PC-3 (cell line): Measurements from ENCODE around the gene GALNT4. TPM values are rescaled to one million over a fixed set of nuclear protein-coding genes. Genes with fewer than 3 reads are reported as not detected.

Experiments used
- ATAC-seq: fragments of 200-7000 bp; cut with Tn5 transposase; 2 replicates; pipeline ENCODE4 v1.9.1; 2020; ENCODE audit warnings: mild to moderate bottlenecking, moderate library complexity
- BruUV-seq: library from RNA; stranded (reverse); fragments of 400-500 nt; replicated peaks from 2 replicates; lab custom pipeline; 2021; lab: Mats Ljungman, UMichigan
- CTCF ChIA-PET: fragments of 300-600 bp; sonication (Branson Sonifier 250); formaldehyde crosslinking; loops from one replicate; lab custom pipeline; 2022; ENCODE audit warnings: antibody characterized with exemption; lab: Charles Lee
- POLR2A ChIA-PET: fragments of 300-600 bp; sonication (Branson Sonifier 250); formaldehyde crosslinking; loops from one replicate; lab custom pipeline; 2022; ENCODE audit warnings: antibody characterized with exemption; ENCODE audit not compliant: unreplicated experiment; lab: Charles Lee
- DNase-seq: peaks from one replicate; pipeline ENCODE4 v3.0.0-alpha.2; 2015
- H2AFZ ChIP-seq: fragments of 300-600 bp; sonication (generic); 2 replicates; pipeline ENCODE4 v1.6.0; 2016; ENCODE audit warnings: antibody characterized with exemption, low read length
- H3F3A ChIP-seq: fragments of 300-600 bp; sonication (generic); one replicate; pipeline ENCODE4 v1.6.0; 2017; ENCODE audit warnings: antibody characterized with exemption, low read length, control low read depth, mild to moderate bottlenecking; ENCODE audit not compliant: unreplicated experiment
- H3K27ac ChIP-seq: fragments of 300-600 bp; sonication (generic); 2 replicates; pipeline ENCODE4 v1.5.1; 2016; ENCODE audit warnings: mild to moderate bottlenecking, low read length
- H3K27me3 ChIP-seq: fragments of 300-600 bp; sonication (generic); 2 replicates; pipeline ENCODE4 v1.6.1; 2016; ENCODE audit warnings: low read length, mixed read lengths
- H3K36me3 ChIP-seq: fragments of 300-600 bp; sonication (generic); 2 replicates; pipeline ENCODE4 v1.6.1; 2016; ENCODE audit warnings: low read depth, mixed run types, low read length, mixed read lengths
- H3K4me1 ChIP-seq: fragments of 300-600 bp; sonication (generic); 2 replicates; pipeline ENCODE4 v1.5.1; 2016; ENCODE audit warnings: low read length; ENCODE audit not compliant: insufficient read depth
- H3K4me2 ChIP-seq: fragments of 300-600 bp; sonication (generic); 2 replicates; pipeline ENCODE4 v1.6.0; 2016; ENCODE audit warnings: low read length
- H3K4me3 ChIP-seq: fragments of 300-600 bp; sonication (generic); 2 replicates; pipeline ENCODE4 v1.5.1; 2016; ENCODE audit warnings: mild to moderate bottlenecking, low read length, mixed read lengths
- H3K79me2 ChIP-seq: fragments of 300-600 bp; sonication (generic); 2 replicates; pipeline ENCODE4 v1.6.1; 2017; ENCODE audit warnings: low read length, mixed read lengths
- H3K9ac ChIP-seq: fragments of 300-600 bp; sonication (generic); 2 replicates; pipeline ENCODE4 v1.6.0; 2016; ENCODE audit warnings: mild to moderate bottlenecking, low read length
- H3K9me2 ChIP-seq: fragments of 300-600 bp; sonication (generic); replicated peaks from 2 replicates; pipeline ENCODE4 v1.6.1; 2016; ENCODE audit warnings: mixed run types, low read length, mixed read lengths
- H3K9me3 ChIP-seq: fragments of 300-600 bp; sonication (generic); 2 replicates; pipeline ENCODE4 v1.6.1; 2016; ENCODE audit warnings: low read length, mixed read lengths
- H4K20me1 ChIP-seq: fragments of 300-600 bp; sonication (generic); 2 replicates; pipeline ENCODE4 v1.6.1; 2016; ENCODE audit warnings: low read length, mixed read lengths
- EZH2 ChIP-seq: fragments of 300-600 bp; sonication (generic); IDR thresholded peaks from one replicate; pipeline ENCODE4 v1.6.1; 2017; ENCODE audit warnings: antibody characterized with exemption, mild to moderate bottlenecking, low read length; ENCODE audit not compliant: unreplicated experiment
- EZH2phosphoT487 ChIP-seq: fragments of 300-600 bp; sonication (generic); IDR thresholded peaks from 2 replicates; pipeline ENCODE4 v1.6.1; 2018; ENCODE audit warnings: mild to moderate bottlenecking, antibody characterized with exemption, low read length, borderline replicate concordance
- intact Hi-C: fragments of 100-400 bp; cut with micrococcal nuclease; formaldehyde crosslinking; loops from 2 replicates; pipeline ENCODE4 v1.9.0; 2023
- total RNA-seq: library from RNA; depleted of rRNA; stranded (reverse); fragments of >200 nt; gene quantifications from 2 replicates; pipeline ENCODE4 v1.2.3, GENCODE V29; 2014; rRNA removed
- TF ChIP-seq, protein P1 (sequence below): fragments of 300-600 bp; sonication (generic); conservative IDR thresholded peaks from 2 replicates; pipeline ENCODE4 v1.5.1; 2017; ENCODE audit warnings: antibody characterized with exemption, low read depth, mild to moderate bottlenecking, low read length

GALNT4 gene
- total RNA-seq, 1 experiment from 2014 or later = 8.1 TPM

DNA sequence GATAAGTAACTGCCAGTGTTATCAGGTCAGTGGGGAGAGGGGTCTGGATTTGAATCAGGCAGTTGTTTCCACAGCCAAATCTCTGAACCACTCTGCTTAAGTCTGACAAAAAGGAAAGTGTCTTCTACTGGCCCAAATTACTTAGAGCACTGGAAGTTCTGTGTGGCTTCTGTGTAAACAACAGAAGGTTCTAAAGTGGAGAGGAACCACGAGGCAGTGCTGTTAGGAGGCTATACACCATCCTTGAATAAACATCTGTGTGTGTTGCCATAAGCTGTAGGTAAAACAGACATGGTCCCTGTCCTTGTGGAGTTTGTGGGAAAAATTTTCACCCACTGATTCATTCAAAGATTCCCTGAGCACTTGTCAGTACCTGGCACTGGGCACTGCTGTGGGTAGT is 50.0 kb downstream of the GALNT4 start:
- ATAC-seq (peak; percentile 27), DNase-seq (peak; percentile 59)
- H3K9me2 ChIP-seq = no peaks in the 10 kb centered on the region
- no peaks in the 10 kb centered on the region for H3K36me3 ChIP-seq
- H3F3A ChIP-seq = peaks cover 9% of the 10 kb centered on the region
- no peaks in the 10 kb centered on the region for H3K79me2 ChIP-seq
- H3K4me2 ChIP-seq = peak overlapping the region; percentile 60
- no peaks in the 10 kb centered on the region for H3K27me3 ChIP-seq
- peaks cover 58% of the 10 kb centered on the region for H3K4me1 ChIP-seq
- peak overlapping the region; percentile 91 for H3K27ac ChIP-seq
- intact Hi-C loops = loop anchor here (1.0 kb wide), 1 partner anchor 50 kb away; the partner anchor contains the start of gene GALNT4
- POLR2A ChIA-PET = no interaction called here
- H2AFZ ChIP-seq = 0 out of 2 replicates have a peak overlapping the region, but pooled peaks have one; percentile 1
- H4K20me1 ChIP-seq = no peaks in the 10 kb centered on the region
- peak overlapping the region; percentile 52 for H3K9ac ChIP-seq
- no peaks in the 10 kb centered on the region for H3K9me3 ChIP-seq
- CTCF ChIA-PET = interaction anchor here (0.6 kb wide), 1 partner anchor 45 kb away, joined by 3 read pairs; no protein-coding TSS in a partner anchor
- H3K4me3 ChIP-seq = no peak overlapping the region
- TF ChIP-seq EZH2phosphoT487 (no peak), EZH2 (no peak)
- TF ChIP-seq, protein P1, sequence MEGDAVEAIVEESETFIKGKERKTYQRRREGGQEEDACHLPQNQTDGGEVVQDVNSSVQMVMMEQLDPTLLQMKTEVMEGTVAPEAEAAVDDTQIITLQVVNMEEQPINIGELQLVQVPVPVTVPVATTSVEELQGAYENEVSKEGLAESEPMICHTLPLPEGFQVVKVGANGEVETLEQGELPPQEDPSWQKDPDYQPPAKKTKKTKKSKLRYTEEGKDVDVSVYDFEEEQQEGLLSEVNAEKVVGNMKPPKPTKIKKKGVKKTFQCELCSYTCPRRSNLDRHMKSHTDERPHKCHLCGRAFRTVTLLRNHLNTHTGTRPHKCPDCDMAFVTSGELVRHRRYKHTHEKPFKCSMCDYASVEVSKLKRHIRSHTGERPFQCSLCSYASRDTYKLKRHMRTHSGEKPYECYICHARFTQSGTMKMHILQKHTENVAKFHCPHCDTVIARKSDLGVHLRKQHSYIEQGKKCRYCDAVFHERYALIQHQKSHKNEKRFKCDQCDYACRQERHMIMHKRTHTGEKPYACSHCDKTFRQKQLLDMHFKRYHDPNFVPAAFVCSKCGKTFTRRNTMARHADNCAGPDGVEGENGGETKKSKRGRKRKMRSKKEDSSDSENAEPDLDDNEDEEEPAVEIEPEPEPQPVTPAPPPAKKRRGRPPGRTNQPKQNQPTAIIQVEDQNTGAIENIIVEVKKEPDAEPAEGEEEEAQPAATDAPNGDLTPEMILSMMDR = no peak
- BruUV-seq = no TSS peak

Other genes starting within 250 kb of the GALNT4 start
- gene DUSP6, start 172.3 kb downstream of the GALNT4 start, total RNA-seq = 184 and 244 TPM in 2 replicates
- 21.5 and 25.0 TPM in 2 replicates for gene POC1B, start 1.3 kb upstream of the GALNT4 start, total RNA-seq
- gene ATP2B1, start 184.0 kb upstream of the GALNT4 start, total RNA-seq = 48.5 and 61.9 TPM in 2 replicates